ENCODE data around the gene ABHD10.

DNA sequence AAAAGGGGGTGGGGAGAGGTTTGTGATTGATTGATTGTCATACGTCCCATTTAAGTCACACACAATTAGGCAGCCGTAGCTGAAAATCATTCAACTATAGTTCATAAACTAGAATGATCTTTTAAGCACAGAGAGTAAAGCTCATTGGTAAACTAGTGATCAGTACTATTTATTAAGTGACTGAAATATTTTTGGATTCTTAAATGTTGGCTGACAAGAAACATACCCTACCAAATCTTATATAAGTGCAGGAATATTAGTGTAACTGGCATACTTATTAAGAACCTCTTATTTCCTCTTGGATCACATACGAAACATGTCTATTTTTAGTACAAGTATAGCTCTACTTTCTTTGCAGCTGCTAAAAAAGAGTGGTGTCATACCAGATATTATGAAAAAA lies 8.4 kb upstream of the ABHD10 start:
- no peak for TF ChIP-seq POLR2A (IDR thresholded peaks at IDR 0.05)
- TF ChIP-seq, protein P1, sequence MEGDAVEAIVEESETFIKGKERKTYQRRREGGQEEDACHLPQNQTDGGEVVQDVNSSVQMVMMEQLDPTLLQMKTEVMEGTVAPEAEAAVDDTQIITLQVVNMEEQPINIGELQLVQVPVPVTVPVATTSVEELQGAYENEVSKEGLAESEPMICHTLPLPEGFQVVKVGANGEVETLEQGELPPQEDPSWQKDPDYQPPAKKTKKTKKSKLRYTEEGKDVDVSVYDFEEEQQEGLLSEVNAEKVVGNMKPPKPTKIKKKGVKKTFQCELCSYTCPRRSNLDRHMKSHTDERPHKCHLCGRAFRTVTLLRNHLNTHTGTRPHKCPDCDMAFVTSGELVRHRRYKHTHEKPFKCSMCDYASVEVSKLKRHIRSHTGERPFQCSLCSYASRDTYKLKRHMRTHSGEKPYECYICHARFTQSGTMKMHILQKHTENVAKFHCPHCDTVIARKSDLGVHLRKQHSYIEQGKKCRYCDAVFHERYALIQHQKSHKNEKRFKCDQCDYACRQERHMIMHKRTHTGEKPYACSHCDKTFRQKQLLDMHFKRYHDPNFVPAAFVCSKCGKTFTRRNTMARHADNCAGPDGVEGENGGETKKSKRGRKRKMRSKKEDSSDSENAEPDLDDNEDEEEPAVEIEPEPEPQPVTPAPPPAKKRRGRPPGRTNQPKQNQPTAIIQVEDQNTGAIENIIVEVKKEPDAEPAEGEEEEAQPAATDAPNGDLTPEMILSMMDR (IDR thresholded peaks at IDR 0.05) = no peak

Data from lower leg skin (tissue), 3 donors.